Activated CD4-positive, alpha-beta T cell treated with anti-CD3 and anti-CD28 coated beads, Interleukin-2, amount 10 ng/mL, durations not matched to agents 7 days and 5 days (primary cell): ENCODE measurements around the gene PSORS1C1. TPM values are rescaled to one million over a fixed set of nuclear protein-coding genes. Genes with fewer than 3 reads are reported as not detected.
"Not testable (repeated sequence)": the region's sequence is repeated elsewhere in the genome, so short reads cannot be mapped to it uniquely, and the experiment has no call there.

Source experiments
- CTCF ChIA-PET: fragments of 350-600 bp; sonication (Branson Sonifier 250); formaldehyde crosslinking; loops from one replicate; lab custom pipeline; 2021; ENCODE audit warnings: antibody characterized with exemption; lab: Charles Lee
- POLR2A ChIA-PET: fragments of 350-600 bp; sonication (Branson Sonifier 250); formaldehyde crosslinking; loops from one replicate; lab custom pipeline; 2021; ENCODE audit warnings: antibody characterized with exemption; lab: Charles Lee
- DNase-seq: peaks from one replicate; pipeline ENCODE4 v3.0.0-alpha.2; 2020
- H3K27ac Mint-ChIP-seq: one replicate; pipeline ENCODE4 v1.8.0; 2021; ENCODE audit warnings: mild to moderate bottlenecking, moderate library complexity, mixed read lengths
- H3K27me3 Mint-ChIP-seq: one replicate; pipeline ENCODE4 v1.8.0; 2021; ENCODE audit warnings: mixed read lengths
- H3K36me3 Mint-ChIP-seq: one replicate; pipeline ENCODE4 v1.8.0; 2021; ENCODE audit warnings: low read depth, mixed read lengths
- H3K4me1 Mint-ChIP-seq: one replicate; pipeline ENCODE4 v1.8.0; 2021; ENCODE audit warnings: mixed read lengths
- H3K4me3 Mint-ChIP-seq: one replicate; pipeline ENCODE4 v1.8.0; 2021; ENCODE audit warnings: mild to moderate bottlenecking, moderate library complexity, mixed read lengths
- H3K9me3 Mint-ChIP-seq: one replicate; pipeline ENCODE4 v1.8.0; 2021; ENCODE audit warnings: mixed read lengths
- total RNA-seq, 2 experiments: library from RNA; stranded (reverse); gene quantifications; one replicate each; pipeline ENCODE4 v1.2.3, GENCODE V29; 2021

Gene PSORS1C1, protein sequence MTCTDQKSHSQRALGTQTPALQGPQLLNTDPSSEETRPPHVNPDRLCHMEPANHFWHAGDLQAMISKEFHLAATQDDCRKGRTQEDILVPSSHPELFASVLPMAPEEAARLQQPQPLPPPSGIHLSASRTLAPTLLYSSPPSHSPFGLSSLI
- under 1 TPM in 1 of 2 experiments, not detected in 1; 0.57 TPM for total RNA-seq

DNA sequence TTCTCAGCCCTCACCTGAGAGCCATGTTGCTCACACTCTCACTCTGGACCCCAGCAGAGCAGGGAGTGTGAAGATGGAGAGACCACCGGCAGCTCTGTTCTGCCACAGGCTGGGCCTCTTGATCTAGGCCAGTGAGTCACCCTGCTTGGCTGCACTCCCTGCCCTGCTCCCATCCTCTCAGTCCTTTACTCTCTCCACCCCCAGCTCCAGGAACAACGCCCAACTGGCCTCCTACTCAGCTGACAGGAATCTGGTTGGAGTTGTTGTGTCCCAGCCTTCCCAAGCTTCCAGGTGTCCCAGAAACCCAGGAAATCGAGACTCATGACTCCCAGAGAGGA, at the start of gene PSORS1C1:
Gene PSORS1C1 (plus strand): TSS at position 260 of the 338 bp plus-strand sequence. CDS start 14,833 bp downstream, outside the sequence.
- Mint-ChIP-seq H3K4me3 (no peak within 1 kb of the TSS), H3K4me1 (no peaks in the 10 kb centered on the region), H3K36me3 (no peaks in the 10 kb centered on the region), H3K27me3 (peaks cover 16% of the 10 kb centered on the region), H3K27ac (no peak within 1 kb of the TSS), H3K9me3 (no peaks in the 10 kb centered on the region)
- no peak for DNase-seq
- POLR2A ChIA-PET = no interaction called here
- CTCF ChIA-PET = interaction anchor here (1.5 kb wide), 1 partner anchor 26 kb away, joined by 5 read pairs; no protein-coding TSS in a partner anchor

DNA sequence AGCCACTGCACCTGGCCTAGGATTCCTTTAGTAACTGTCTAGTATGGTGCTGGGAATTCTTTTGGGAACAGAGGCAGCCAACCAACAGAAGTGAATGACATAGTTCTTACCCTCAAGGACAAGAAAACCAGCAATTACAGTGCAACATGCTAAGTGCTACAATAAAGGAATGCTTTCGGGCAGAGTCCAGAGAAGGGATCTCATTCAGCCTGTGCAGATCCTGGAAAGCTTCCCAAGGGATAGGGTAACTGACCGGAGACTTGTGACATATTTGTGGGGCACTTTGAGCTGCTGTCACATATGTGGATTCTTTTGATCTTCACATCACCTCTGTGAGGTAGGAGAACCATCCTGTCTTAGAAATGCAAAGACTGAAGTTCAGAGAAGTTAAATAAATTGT, 49.0 kb upstream of the PSORS1C1 start:
- Mint-ChIP-seq H3K36me3 (no peaks in the 10 kb centered on the region), H3K4me3 (no peak overlapping the region), H3K27me3 (peaks cover 14% of the 10 kb centered on the region), H3K9me3 (no peaks in the 10 kb centered on the region), H3K4me1 (no peaks in the 10 kb centered on the region), H3K27ac (no peak overlapping the region)
- no peak for DNase-seq
- ChIA-PET CTCF (no interaction called here), POLR2A (no interaction called here)

DNA sequence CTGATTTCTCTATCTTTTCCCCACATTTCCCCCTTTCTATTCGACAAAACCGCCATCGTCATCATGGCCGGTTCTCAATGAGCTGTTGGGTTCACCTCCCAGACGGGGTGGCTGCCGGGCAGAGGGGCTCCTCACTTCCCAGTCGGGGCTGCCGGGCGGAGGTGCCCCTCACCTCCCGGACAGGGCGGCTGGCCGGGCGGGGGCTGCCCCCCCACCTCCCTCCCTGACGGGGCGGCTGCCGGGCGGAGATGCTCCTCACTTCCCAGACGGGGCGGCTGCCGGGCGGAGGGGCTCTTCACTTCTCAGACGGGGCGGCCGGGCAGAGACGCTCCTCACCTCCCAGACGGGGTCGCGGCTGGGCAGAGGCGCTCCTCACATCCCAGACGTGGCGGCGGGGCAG, 47.6 kb upstream of the PSORS1C1 start:
- H3K36me3 Mint-ChIP-seq, POLR2A ChIA-PET, H3K27ac Mint-ChIP-seq, H3K9me3 Mint-ChIP-seq, DNase-seq, H3K4me3 Mint-ChIP-seq, H3K4me1 Mint-ChIP-seq, CTCF ChIA-PET: not testable (repeated sequence)
- H3K27me3 Mint-ChIP-seq = peaks cover 13% of the 10 kb centered on the region

DNA sequence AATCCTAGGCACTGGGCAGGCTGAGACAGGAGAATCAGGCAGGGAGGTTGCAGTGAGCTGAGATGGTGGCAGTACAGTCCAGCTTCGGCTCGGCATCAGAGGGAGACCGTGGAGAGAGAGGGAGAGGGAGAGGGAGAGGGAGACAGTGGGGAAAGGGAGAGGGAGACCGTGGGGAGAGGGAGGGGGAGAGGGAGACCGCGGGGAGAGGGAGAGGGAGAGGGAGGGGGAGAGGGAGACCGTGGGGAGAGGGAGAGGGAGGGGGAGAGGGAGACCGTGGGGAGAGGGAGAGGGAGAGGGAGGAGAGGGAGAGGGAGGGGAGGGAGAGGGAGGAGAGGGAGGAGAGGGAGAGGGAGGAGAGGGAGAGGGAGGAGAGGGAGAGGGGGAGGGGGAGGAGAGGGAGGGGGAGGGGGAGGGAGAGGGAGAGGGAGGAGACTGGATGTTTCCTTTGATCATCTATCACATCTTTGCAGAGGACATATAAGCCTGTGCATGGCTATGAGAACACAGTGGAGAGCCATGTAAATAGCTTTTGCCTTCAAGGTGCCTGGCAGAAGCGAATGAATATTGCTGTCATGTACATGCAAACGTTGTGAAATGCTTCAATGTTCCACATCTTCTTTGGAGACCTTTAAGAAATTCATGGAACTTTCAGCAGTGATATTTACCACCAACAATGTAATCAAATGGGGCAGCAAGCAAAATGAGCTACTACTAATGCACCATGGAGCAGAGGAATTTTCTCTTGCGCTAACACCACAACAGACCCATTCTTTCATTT, 46.5 kb upstream of the PSORS1C1 start:
- H3K4me1 Mint-ChIP-seq, POLR2A ChIA-PET, H3K4me3 Mint-ChIP-seq, H3K27me3 Mint-ChIP-seq, H3K27ac Mint-ChIP-seq, H3K9me3 Mint-ChIP-seq, H3K36me3 Mint-ChIP-seq, DNase-seq: not testable (repeated sequence)
- CTCF ChIA-PET = interaction anchor here (1.2 to 1.8 kb wide), 3 partner anchors 12 to 153 kb away, joined by 3 to 6 read pairs (median 5); no protein-coding TSS in a partner anchor

DNA sequence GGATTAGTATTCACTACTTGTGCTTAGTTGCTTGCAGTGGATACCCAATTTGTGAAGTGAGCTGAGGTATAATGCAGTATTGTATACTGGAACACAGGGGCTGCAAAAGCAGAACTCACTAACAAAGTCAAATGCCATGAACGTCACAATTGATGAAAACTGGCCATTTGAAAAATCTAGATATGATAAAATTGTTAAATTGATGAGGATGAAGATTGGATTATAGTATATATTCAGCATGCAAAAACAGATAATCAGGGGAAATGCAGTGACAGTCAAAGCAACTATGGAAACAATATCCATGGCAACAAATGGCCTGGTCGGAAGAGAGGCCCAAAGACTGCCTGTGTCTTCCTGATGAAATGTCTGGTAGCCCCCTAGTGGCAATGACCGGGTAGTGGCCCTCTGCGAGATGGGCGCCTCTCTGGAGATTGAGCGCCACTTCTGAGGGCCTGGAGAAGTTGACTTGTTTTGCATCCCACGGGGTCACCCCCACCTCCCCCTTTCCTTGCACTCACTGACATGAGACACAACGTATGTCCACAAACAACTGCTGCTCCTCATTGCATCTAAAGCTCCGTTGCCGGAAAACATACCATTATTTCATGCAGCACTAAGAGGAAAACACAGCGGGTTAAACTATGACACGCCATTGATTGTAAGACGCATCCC, 45.8 kb upstream of the PSORS1C1 start:
- Mint-ChIP-seq H3K4me1 (no peaks in the 10 kb centered on the region), H3K36me3 (no peaks in the 10 kb centered on the region), H3K27me3 (peaks cover 3% of the 10 kb centered on the region), H3K9me3 (no peaks in the 10 kb centered on the region), H3K4me3 (no peak overlapping the region), H3K27ac (no peak overlapping the region)
- DNase-seq = peak; percentile 64
- CTCF ChIA-PET = interaction anchor here (1.0 to 1.9 kb wide), 5 partner anchors 11 to 153 kb away, joined by 3 to 8 read pairs (median 5); no protein-coding TSS in a partner anchor
- POLR2A ChIA-PET = no interaction called here

GRCh38 chr6:31070711-31071197, 43.8 kb upstream of the PSORS1C1 start:
- H3K4me3 Mint-ChIP-seq = no peak overlapping the region

GRCh38 chr6:31074401-31074800, 40.2 kb upstream of the PSORS1C1 start:
- H3K27me3 Mint-ChIP-seq = no peaks in the 10 kb centered on the region
- DNase-seq = no peak
- H3K27ac Mint-ChIP-seq = no peak overlapping the region
- H3K4me1 Mint-ChIP-seq = peaks cover 3% of the 10 kb centered on the region
- ChIA-PET CTCF (interaction anchor here (1.5 kb wide), 1 partner anchor 159 kb away, joined by 5 read pairs; no protein-coding TSS in a partner anchor), POLR2A (no interaction called here)
- H3K9me3 Mint-ChIP-seq = no peaks in the 10 kb centered on the region
- no peaks in the 10 kb centered on the region for H3K36me3 Mint-ChIP-seq
- H3K4me3 Mint-ChIP-seq = no peak overlapping the region

More at GRCh38 chr6:31070711-31071197, 43.8 kb upstream of the PSORS1C1 start:
- ChIA-PET CTCF (interaction anchor here (1.1 to 1.9 kb wide), 2 partner anchors 16 to 236 kb away, joined by 3 to 8 read pairs; no protein-coding TSS in a partner anchor), POLR2A (no interaction called here)
- Mint-ChIP-seq H3K27me3 (no peaks in the 10 kb centered on the region), H3K9me3 (no peaks in the 10 kb centered on the region), H3K27ac (no peak overlapping the region), H3K4me1 (no peaks in the 10 kb centered on the region), H3K36me3 (no peaks in the 10 kb centered on the region)
- no peak for DNase-seq

DNA sequence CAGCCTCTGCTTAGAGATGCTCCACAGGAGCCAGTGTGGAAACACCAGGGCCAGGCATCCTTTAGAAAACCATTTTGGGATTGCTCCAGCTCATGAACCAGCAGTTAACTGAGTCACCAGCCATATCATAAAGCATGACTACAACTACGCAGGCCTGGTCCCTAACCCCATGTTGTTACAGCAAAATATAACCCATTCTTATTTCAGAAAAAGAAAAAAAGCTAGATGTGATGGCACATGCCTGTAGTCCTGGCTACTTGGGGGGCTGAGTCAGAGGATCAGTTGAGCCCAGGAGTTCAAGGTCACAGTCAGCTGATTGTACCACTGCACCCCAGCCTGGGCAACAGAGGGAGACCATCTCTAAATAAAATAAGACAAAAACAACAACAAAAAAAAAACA, 39.1 kb upstream of the PSORS1C1 start:
- no peaks in the 10 kb centered on the region for H3K36me3 Mint-ChIP-seq
- CTCF ChIA-PET = interaction anchor here (0.5 kb wide), 1 partner anchor 253 kb away, joined by 3 read pairs; no protein-coding TSS in a partner anchor
- H3K27me3 Mint-ChIP-seq = peaks cover 4% of the 10 kb centered on the region
- POLR2A ChIA-PET = interaction anchor here (0.7 kb wide), 2 partner anchors 175 to 486 kb away, joined by 3 to 4 read pairs; no protein-coding TSS in a partner anchor
- no peak overlapping the region for H3K4me3 Mint-ChIP-seq
- H3K9me3 Mint-ChIP-seq = no peaks in the 10 kb centered on the region
- H3K27ac Mint-ChIP-seq = no peak overlapping the region
- DNase-seq = no peak
- peaks cover 8% of the 10 kb centered on the region for H3K4me1 Mint-ChIP-seq

DNA sequence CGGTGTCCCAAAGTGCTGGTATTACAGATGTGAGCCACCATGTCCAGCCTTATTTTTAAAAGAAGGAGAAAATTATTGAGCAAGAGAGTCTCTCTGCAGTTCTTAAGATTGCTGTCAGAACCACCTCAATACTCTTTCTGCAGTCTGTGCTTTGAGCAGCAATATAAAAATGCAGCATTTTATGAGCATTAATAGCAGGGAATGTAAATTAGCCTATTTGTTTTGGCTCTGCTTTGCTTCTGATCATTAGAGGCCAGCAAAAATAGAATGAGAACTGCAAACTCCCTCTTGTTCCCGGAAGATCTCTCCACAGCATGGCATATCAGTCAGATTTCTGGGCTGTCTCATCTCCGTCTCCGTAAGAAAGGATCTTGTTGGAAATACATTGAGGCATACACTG, 38.0 kb upstream of the PSORS1C1 start:
- Mint-ChIP-seq H3K36me3 (no peaks in the 10 kb centered on the region), H3K9me3 (no peaks in the 10 kb centered on the region), H3K4me1 (peaks cover 8% of the 10 kb centered on the region), H3K4me3 (no peak overlapping the region), H3K27me3 (peaks cover 8% of the 10 kb centered on the region), H3K27ac (no peak overlapping the region)
- ChIA-PET POLR2A (no interaction called here), CTCF (no interaction called here)
- DNase-seq = no peak

DNA sequence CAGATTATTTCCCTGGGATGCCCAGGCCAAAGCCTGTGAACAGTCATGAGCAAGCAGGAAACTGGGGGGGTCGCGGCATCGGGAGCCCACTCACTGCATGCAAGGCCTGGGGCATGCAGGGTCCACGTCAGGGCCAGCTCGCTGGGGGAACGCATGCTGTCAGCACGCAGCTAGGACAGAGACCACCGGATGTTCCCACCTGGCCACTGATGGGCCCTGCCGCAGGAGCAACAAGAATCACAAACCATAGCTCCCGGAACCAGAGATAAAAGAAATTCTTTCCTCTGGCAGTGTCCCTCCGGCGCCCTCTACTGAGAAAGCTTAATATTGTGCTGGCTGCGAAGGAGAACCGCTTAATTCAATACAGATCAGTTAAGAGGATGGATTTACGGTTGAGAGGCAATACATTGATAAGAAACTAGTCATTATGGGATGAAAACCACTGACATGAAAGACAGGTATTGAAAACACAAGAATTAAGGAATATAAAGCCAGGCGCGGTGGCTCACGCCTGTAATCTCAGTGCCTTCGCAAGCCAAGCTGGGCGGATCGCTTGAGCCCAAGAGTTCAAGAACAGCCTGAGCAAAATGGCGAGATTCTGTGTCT, 34.8 kb upstream of the PSORS1C1 start:
- POLR2A ChIA-PET = no interaction called here
- Mint-ChIP-seq H3K36me3 (no peaks in the 10 kb centered on the region), H3K27me3 (peaks cover 8% of the 10 kb centered on the region), H3K27ac (no peak overlapping the region), H3K9me3 (no peaks in the 10 kb centered on the region), H3K4me3 (peak overlapping the region; percentile 10), H3K4me1 (peaks cover 8% of the 10 kb centered on the region)
- CTCF ChIA-PET = interaction anchor here (0.5 to 3.6 kb wide), 30 partner anchors 8 to 486 kb away, joined by 3 to 19 read pairs (median 4); partner anchors contain the start of gene VARS2
- peak; percentile 83 for DNase-seq

GRCh38 chr6:31081872-31082271, 32.7 kb upstream of the PSORS1C1 start:
- H3K4me3 Mint-ChIP-seq = no peak overlapping the region
- no peaks in the 10 kb centered on the region for H3K9me3 Mint-ChIP-seq
- CTCF ChIA-PET = interaction anchor here (3.6 kb wide), 1 partner anchor 252 kb away, joined by 17 read pairs; no protein-coding TSS in a partner anchor
- no peaks in the 10 kb centered on the region for H3K36me3 Mint-ChIP-seq
- peaks cover 9% of the 10 kb centered on the region for H3K4me1 Mint-ChIP-seq
- POLR2A ChIA-PET = no interaction called here
- no peak overlapping the region for H3K27ac Mint-ChIP-seq
- H3K27me3 Mint-ChIP-seq = peaks cover 13% of the 10 kb centered on the region
- no peak for DNase-seq

GRCh38 chr6:31083742-31084354, 30.8 kb upstream of the PSORS1C1 start:
- peak; percentile 53 for DNase-seq
- H3K4me3 Mint-ChIP-seq = no peak overlapping the region
- CTCF ChIA-PET = interaction anchor here (1.3 to 1.8 kb wide), 3 partner anchors 12 to 170 kb away, joined by 3 to 6 read pairs (median 4); partner anchors contain the start of gene VARS2

More at GRCh38 chr6:31083742-31084354, 30.8 kb upstream of the PSORS1C1 start:
- Mint-ChIP-seq H3K27ac (no peak overlapping the region), H3K9me3 (no peaks in the 10 kb centered on the region), H3K36me3 (no peaks in the 10 kb centered on the region), H3K27me3 (peaks cover 13% of the 10 kb centered on the region), H3K4me1 (peaks cover 19% of the 10 kb centered on the region)
- POLR2A ChIA-PET = no interaction called here
